ENCODE results near the gene CDC20.
A peak's percentile ranks its signal among the peaks of the same experiment; 100 is the strongest.

The CDC20 gene

DNA sequence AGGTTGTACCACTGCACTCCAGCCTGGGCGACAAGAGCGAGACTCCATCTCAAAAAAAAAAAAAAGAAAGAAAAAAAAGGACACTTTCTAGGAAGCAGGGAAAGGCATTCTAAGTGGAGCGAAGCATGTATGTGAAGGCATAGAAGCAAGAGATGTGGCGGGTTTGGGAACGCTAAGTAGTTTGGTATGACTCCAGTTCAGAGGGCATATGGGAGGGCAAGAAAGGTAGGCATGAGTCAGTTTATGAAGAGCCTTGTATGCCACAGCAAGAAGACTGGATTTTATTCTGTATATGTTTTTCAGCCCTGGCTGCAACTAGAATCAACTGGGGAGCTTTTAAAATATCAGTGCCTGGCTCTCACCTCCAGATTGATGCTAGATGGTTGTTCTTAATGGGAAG, 13.4 kb downstream of the CDC20 start:
- TF ChIP-seq, protein P1, sequence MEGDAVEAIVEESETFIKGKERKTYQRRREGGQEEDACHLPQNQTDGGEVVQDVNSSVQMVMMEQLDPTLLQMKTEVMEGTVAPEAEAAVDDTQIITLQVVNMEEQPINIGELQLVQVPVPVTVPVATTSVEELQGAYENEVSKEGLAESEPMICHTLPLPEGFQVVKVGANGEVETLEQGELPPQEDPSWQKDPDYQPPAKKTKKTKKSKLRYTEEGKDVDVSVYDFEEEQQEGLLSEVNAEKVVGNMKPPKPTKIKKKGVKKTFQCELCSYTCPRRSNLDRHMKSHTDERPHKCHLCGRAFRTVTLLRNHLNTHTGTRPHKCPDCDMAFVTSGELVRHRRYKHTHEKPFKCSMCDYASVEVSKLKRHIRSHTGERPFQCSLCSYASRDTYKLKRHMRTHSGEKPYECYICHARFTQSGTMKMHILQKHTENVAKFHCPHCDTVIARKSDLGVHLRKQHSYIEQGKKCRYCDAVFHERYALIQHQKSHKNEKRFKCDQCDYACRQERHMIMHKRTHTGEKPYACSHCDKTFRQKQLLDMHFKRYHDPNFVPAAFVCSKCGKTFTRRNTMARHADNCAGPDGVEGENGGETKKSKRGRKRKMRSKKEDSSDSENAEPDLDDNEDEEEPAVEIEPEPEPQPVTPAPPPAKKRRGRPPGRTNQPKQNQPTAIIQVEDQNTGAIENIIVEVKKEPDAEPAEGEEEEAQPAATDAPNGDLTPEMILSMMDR (IDR thresholded peaks at IDR 0.05; ENCODE audit: poor library complexity, severe bottlenecking), result no peak
- Histone ChIP-seq H3K36me3 (ENCODE audit: low read depth) (no peaks in the 10 kb centered on the region), H3K4me1 (ENCODE audit: insufficient read depth, poor library complexity, severe bottlenecking) (peaks cover 36% of the 10 kb centered on the region), H3K4me3 (ENCODE audit: severe bottlenecking) (no peak overlapping the region), H3K9me3 (ENCODE audit: severe bottlenecking) (no peaks in the 10 kb centered on the region), H3K27ac (ENCODE audit: poor library complexity, severe bottlenecking) (peak overlapping the region; percentile 95), H3K27me3 (ENCODE audit: insufficient read depth, poor library complexity, severe bottlenecking) (no peaks in the 10 kb centered on the region)
- DNase-seq (ENCODE audit: low spot score) (no peak), ATAC-seq (ENCODE audit: low read depth) (no peak)

DNA sequence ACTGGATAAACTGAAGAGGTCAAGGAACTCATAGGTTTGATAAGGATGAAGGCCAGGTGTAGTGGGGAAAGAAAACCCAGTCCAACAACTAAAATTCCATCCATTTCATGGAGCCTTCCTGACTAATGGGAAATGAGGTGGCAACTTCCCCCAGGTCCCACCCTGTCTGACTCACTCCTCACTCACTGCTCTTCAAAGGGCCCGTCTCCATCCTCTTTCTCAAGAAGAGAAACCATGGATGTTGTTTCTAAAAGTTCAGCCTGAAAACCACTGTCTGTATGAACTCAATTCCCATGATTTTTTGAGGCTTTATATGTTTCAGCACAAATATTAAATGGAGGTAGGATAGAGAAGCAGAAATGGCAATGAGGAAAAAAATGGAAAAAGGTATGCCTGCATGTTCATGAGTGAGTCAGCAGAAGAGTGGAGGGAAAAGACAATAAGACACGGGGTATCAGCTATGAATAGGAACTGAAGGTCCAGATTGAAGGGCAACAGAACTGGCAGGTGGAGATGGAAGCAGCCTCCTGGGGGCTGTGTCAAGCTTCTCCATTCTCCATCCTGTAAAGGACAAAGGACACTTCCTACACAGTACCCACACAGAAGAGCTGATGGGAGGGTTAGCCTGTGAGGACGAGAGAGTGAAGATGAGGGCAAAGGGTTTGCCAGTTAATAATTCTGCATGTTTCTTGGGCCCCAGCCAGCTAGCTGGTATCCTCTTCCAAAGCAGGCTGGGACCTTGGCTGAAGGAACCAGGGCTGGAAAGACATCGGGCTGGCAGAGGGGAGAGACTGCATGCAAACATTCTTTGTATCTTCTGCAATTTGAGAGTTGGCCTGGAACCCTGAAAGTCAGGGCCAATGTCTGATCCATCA, 14.5 kb downstream of the CDC20 start:
- Histone ChIP-seq H3K4me1 (ENCODE audit: insufficient read depth, poor library complexity, severe bottlenecking) (peaks cover 36% of the 10 kb centered on the region), H3K36me3 (ENCODE audit: low read depth) (no peaks in the 10 kb centered on the region), H3K27ac (ENCODE audit: poor library complexity, severe bottlenecking) (peak overlapping the region; percentile 95), H3K27me3 (ENCODE audit: insufficient read depth, poor library complexity, severe bottlenecking) (no peaks in the 10 kb centered on the region), H3K4me3 (ENCODE audit: severe bottlenecking) (no peak overlapping the region), H3K9me3 (ENCODE audit: severe bottlenecking) (no peaks in the 10 kb centered on the region)
- TF ChIP-seq, protein P1 (IDR thresholded peaks at IDR 0.05; ENCODE audit: poor library complexity, severe bottlenecking), result no peak
- DNase-seq (ENCODE audit: low spot score), result no peak
- peak; percentile 78 for ATAC-seq (ENCODE audit: low read depth)

DNA sequence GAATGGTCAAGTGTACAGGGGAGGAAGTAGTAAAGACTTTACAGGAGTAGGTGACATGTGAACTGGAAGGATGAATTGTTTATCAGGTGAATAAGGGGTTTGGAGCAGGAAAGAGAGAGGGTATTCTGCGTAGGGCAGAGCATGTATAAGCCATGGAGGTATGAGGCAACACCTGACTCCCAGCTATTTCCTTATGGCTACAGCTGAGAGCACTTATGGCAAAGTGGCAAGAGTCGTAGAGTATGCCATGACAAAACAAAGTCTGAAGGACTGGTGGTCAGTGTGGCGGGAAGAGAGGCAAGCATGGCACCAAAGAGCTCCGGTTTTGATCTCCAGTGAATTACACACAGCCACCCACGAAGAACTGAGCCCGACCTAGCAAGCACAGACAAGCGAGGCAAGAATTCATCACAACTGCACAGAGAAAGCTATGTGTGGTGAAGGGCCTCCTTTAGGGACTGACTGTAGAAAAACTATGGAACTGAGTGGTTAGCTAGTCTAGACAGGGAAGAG, 18.0 kb downstream of the CDC20 start:
- H3K27me3 ChIP-seq (ENCODE audit: insufficient read depth, poor library complexity, severe bottlenecking), result no peaks in the 10 kb centered on the region
- peaks cover 23% of the 10 kb centered on the region for H3K4me1 ChIP-seq (ENCODE audit: insufficient read depth, poor library complexity, severe bottlenecking)
- ATAC-seq (ENCODE audit: low read depth) (no peak), DNase-seq (ENCODE audit: low spot score) (no peak)
- H3K27ac ChIP-seq (ENCODE audit: poor library complexity, severe bottlenecking), result no peak overlapping the region
- 0 out of 2 replicates have a peak, but pooled peaks cover 3% of the 10 kb centered on the region for H3K36me3 ChIP-seq (ENCODE audit: low read depth)
- no peak overlapping the region for H3K4me3 ChIP-seq (ENCODE audit: severe bottlenecking)
- no peaks in the 10 kb centered on the region for H3K9me3 ChIP-seq (ENCODE audit: severe bottlenecking)
- TF ChIP-seq, protein P1 (IDR thresholded peaks at IDR 0.05; ENCODE audit: poor library complexity, severe bottlenecking), result no peak

DNA sequence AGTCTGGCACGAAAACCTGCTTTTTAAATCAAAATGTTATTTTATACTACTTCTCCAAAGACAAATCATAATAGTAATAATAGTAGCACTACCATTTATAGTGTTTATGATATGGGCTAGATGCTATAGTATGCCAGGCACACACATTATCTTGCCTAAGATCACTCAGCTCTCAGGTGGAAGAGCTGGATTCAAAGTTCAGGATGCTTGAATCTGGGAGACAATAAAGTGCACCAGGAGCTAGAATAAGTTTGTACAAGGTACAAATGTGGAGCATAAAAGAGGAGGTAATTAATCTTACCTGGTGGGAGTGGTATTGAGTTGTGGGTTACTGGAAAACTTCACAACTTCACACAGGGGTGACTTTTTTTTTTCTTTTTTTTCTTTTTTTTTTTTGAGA, 19.1 kb downstream of the CDC20 start:
- ATAC-seq (ENCODE audit: low read depth) (no peak), DNase-seq (ENCODE audit: low spot score) (no peak)
- Histone ChIP-seq H3K4me3 (ENCODE audit: severe bottlenecking) (no peak overlapping the region), H3K27ac (ENCODE audit: poor library complexity, severe bottlenecking) (no peak overlapping the region), H3K27me3 (ENCODE audit: insufficient read depth, poor library complexity, severe bottlenecking) (no peaks in the 10 kb centered on the region), H3K4me1 (ENCODE audit: insufficient read depth, poor library complexity, severe bottlenecking) (peaks cover 15% of the 10 kb centered on the region), H3K9me3 (ENCODE audit: severe bottlenecking) (no peaks in the 10 kb centered on the region), H3K36me3 (ENCODE audit: low read depth) (peaks cover 6% of the 10 kb centered on the region)
- TF ChIP-seq, protein P1 (IDR thresholded peaks at IDR 0.05; ENCODE audit: poor library complexity, severe bottlenecking), result no peak

DNA sequence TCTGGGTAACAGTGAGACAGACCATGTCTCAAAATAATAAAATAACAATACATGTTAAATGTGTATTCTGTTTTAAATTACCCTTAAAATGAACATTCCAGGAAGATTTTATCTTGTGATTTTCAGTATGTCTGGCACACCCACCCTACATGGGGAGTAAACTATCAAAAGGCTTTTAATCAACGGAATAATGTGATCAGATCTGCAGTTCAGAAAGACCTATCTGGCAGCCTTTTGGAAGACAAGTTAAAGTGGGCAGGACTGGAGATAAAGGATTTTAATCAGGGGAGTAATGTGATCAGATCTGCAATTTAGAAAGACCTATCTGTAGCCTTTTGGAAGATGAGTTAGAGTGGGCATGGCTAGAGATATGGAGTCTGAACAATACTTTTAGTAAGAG, 20.7 kb downstream of the CDC20 start:
- H3K9me3 ChIP-seq (ENCODE audit: severe bottlenecking), result no peaks in the 10 kb centered on the region
- no peak for ATAC-seq (ENCODE audit: low read depth)
- H3K27ac ChIP-seq (ENCODE audit: poor library complexity, severe bottlenecking), result no peak overlapping the region
- H3K4me3 ChIP-seq (ENCODE audit: severe bottlenecking), result no peak overlapping the region
- H3K27me3 ChIP-seq (ENCODE audit: insufficient read depth, poor library complexity, severe bottlenecking), result no peaks in the 10 kb centered on the region
- no peaks in the 10 kb centered on the region for H3K4me1 ChIP-seq (ENCODE audit: insufficient read depth, poor library complexity, severe bottlenecking)
- TF ChIP-seq, protein P1 (IDR thresholded peaks at IDR 0.05; ENCODE audit: poor library complexity, severe bottlenecking), result no peak
- H3K36me3 ChIP-seq (ENCODE audit: low read depth), result peaks cover 23% of the 10 kb centered on the region
- no peak for DNase-seq (ENCODE audit: low spot score)

All from RWPE2 (cell line).